SH-SY5Y (cell line): ENCODE data around the gene SDK1.

Experiments
- GATA2 ChIP-seq: IDR thresholded peaks from 2 replicates; pipeline ENCODE4 v1.6.1; 2011; ENCODE audit warnings: mild to moderate bottlenecking, low read depth, low read length
- GATA3 ChIP-seq: IDR thresholded peaks from 2 replicates; pipeline ENCODE4 v1.6.1; 2011; ENCODE audit warnings: low read depth, mild to moderate bottlenecking, low read length, moderate library complexity

The SDK1 gene

DNA sequence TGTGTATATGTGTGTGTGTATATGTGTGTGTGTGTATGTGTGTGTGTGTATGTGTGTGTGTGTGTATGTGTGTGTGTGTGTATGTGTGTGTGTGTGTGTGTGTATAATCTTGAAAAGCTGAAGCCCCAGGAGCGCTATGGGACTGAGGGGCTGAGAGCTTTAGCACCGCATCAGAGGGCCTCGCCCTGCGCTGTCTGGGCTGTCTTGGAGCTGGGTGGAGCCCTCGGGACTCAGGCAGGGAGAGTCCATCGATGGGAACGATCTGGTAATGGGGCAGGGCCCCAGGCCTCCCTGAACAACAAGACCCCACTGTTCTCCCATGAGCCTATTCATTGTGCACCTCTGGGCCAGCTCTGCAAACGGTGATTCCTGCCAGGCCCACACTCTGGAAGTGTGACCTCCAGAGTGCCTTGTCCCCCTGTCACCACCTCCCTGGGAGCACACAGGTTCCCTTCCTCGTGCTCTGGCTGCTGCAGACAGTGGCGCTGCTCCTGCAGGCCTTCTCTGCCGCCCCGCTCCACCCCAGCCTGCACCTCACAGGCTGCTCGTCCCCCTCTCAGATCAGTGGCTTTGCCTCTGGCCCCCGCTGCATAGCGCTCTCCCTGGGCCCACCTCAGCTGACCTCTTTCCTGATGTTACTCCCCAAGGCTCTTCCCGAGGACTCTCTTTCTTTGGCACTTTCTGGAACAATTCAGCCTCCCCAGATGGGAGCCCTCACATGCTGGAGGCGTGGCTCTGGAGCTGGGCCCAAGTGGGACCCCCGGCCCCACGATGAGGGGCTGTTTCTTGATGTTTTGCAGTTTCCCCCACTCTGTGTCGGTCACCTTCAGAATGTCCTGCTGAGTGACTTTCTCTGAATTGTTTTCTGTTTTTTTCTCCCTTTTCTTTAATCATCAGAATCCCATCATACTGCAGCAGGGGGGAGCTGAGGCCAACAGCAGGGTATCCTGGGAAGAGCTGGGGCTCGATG lies 838.9 kb downstream of the SDK1 start:
- no peak for TF ChIP-seq GATA3
- no peak for TF ChIP-seq GATA2

DNA sequence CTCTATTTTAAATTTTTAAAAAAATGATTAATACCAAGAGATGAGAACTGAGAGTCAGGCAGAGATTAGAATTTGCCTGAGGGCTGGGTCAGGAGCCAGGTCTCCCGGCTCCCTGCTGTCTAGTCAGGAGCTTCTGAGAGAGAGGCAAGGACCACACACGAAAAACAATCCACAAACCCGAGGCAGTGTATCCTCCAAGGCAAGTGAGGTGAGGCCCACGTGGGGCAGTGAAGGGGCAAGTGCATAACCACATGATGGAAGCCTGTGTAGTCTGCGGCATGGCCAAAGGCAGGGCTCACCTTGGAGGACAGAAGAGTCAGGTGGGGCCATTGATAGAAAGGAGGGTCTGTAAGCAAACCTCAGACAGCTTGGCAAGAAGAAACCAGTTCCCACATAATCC lies 839.9 kb downstream of the SDK1 start:
- TF ChIP-seq GATA2 = no peak
- TF ChIP-seq GATA3 = no peak

DNA sequence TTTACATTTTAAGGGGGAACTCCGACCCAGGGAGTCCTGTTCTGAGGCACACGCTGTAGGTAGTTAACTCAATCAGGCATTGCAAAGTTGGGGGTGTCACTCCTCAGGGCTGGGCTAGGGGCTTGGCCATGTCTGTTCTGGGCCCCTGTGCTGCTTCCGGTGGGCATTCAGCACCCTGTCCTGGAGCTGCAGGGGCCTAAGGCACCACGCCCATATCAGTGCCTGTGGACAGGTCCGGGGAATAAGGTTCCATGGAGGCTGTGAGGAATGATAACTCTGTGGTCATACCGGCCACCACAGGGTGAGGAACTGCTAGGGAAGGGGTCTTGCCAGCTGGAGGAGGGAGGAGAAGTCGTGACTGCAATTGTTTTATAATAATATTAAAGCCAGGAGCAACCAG lies 842.0 kb downstream of the SDK1 start:
- TF ChIP-seq GATA3 (no peak), GATA2 (no peak)

DNA sequence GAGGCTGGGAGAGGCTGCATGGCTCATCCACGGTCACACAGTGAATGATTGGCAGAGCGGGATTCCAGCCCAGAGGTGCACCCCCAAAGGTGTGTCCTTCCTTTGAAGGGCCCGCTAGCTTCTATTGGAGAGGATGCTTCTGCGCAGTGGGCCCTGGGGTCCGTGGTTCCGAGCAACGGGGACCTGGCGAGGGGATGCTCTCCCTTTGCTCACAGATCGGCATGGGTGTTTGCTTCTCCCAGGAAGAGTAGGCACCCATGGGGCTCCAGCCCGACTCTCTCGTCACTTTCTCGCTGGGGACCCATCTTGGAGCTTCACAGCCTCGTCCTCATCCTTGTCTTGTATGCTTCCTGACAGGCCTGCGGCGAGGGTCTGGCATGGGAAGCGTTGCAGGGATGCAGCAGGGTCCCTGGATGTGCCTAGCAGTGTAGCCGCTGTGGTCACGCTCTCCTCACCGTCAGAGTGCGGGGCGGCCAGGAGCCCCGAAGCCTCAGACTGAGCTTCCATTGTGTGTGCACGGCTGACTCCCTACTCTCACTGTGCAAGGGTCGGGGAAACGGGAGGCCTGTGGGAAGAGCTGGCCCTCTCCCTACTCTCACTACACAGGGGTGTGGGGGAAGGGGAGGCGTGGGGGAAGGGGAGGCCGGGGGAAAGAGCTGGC lies 842.6 kb downstream of the SDK1 start:
- TF ChIP-seq GATA3 = no peak
- TF ChIP-seq GATA2 = no peak

DNA sequence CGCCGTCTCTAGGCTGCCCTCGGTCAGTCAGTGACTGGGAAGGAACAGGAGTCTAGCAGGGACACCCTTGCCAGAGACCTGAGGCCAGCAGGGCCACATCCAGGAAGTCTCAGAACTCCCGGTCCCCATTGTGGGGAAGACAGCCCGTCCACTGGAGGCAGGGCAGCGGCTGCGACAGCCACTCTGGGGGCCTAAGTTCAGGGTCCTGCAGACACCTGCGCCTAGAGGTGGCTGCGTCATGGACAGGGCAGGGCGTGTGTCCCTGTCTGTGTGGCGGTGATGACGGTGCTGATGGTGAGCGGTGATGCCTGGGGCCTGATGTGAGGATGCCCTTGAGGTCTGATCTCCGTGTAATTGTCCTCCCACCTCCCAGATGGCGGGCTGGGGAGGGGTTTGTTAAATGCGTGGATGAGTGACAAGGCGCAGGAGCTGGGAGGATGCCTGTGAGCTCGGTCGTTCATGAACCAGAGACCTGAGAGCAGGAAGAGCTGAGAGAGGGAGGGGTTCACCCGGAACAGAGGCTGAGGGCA lies 843.2 kb downstream of the SDK1 start:
- no peak for TF ChIP-seq GATA2
- TF ChIP-seq GATA3 = no peak

DNA sequence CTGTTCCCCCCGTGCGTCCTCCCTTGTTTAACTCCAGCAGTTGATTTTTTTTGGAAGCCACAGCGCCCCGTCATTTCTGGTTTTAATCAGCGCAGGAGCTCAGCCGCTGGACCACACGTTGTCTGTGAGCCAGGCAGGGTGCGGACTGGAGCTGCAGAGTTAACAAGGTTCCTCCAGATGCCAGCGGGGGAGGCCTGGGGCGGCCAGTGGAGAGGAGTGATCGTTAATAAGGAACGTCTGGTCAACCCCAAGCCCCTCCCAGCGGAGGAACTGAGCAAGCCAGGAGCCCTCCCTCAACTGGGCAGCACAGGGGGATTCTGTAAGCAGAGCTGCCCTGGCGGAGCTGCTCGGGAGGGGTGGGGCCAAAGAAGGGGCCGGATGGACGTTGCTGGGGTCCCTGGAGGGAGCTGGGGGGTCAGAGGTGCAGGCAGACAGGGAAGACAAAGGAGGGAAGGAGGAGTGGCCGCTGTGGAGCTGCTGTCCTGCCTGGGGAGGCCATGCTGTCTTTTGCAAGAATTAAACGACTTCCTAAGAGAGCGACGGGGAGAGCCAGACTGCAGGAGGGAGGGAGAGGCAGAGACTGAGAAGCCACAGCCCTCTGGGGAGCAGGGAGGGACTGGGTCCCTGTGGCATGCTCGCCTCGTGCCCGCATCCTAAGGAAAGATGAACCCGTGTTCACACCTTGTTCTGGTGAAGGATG lies 843.9 kb downstream of the SDK1 start:
- no peak for TF ChIP-seq GATA3
- peak; percentile 28; the same call in 1 of the 2 replicates for TF ChIP-seq GATA2

DNA sequence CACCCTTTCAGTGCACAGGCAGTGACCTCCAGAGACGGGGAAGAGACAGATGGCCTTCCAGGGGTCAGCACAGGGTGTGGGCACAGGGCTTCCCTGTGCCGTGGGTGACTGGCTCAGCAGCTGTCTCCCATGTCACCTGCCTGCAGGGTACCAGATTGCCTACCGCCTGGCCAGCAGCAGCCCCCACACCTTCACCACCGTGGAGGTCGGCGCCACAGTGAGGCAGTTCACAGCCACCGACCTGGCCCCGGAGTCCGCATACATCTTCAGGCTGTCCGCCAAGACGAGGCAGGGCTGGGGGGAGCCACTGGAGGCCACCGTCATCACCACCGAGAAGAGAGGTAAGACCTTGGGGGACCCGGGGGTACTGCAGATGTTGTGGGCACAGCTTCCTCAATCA lies 844.5 kb downstream of the SDK1 start:
- TF ChIP-seq GATA2 = no peak
- no peak for TF ChIP-seq GATA3

DNA sequence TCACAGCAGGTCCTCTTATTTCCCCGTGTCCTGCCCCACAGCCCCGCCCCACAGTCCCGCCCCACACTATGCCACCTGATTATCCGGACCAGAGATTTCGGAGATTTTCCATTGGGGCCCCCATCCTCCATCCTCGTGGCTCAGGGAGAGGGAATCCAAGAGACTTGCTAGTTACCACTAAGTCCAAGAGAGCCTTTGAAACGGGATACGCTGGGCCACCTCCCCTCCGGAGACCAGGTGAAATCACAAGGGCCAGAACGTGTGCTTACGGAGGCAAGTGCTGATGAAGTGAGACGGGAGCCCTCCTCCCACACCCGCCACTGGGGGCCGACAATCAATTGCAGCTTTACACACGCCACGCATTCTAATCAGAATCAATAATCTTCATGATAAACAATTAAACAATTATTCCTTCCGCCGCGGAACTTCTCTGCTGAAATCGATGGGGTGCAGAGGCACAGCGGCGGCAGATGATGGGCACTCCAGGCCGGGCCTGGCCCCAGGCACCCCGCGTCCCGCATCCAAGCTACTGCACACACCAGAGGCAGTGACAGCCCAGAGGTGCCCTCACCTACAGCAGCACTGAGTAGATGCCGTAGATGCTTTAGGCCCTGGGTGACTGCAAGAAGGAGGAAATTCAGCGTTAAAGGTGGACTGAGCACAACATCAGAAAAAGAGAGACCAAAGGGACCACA lies 847.0 kb downstream of the SDK1 start:
- TF ChIP-seq GATA3 (no peak), GATA2 (no peak)

DNA sequence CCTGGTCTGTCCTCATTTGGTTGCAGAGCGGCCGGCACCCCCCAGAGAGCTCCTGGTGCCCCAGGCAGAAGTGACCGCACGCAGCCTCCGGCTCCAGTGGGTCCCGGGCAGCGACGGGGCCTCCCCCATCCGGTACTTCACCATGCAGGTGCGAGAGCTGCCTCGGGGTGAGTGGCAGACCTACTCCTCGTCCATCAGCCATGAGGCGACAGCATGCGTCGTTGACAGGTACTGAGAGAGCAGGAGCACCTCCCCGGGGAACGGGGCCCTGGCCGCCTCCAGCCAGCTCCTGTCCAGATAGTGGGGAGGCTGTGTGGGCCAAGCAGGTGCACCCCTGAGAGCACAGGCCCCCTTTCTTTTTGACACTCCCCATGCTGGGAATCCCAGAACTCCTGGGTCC lies 848.2 kb downstream of the SDK1 start:
- TF ChIP-seq GATA3 (no peak), GATA2 (no peak)

DNA sequence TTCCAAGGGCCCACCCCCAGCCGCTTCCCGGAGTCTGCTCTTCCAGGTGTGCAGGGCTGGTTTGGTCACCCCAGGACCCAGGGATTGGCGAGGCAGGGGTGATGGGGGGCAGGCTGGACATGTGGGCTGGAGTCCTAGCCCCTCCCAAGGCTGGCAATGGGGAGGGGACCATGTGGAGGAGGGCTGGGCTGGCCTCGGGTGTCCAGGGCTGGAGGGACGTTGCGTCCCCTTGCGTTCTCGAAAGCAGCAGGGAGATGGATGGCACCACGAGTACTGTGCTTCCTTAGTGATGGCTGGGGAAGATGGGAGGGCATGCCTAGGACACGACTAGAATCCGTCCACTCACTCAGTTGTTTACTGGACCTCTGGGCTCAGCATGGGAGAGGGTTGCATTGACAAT lies 848.6 kb downstream of the SDK1 start:
- TF ChIP-seq GATA3 (no peak), GATA2 (no peak)

DNA sequence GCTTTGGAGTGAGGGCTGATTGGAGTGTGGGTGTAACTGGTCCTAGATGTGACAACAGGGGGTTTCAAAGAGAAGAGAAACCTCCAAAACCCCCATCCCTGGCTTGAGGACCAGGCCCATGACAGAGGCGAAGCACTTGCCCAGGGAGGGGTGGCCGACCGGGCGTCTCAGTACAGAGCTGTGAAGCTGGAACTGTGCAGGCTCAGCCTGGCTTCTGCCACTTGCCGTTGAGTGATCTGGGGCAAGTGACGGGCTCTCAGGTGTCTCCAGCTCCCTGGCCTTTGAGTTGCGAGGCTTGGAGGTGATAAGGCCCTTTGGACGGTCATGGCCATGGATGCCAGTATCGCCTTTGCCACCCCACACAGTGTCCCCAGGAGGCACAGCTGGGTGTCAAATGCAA lies 849.7 kb downstream of the SDK1 start:
- TF ChIP-seq GATA2 (no peak), GATA3 (no peak)

DNA sequence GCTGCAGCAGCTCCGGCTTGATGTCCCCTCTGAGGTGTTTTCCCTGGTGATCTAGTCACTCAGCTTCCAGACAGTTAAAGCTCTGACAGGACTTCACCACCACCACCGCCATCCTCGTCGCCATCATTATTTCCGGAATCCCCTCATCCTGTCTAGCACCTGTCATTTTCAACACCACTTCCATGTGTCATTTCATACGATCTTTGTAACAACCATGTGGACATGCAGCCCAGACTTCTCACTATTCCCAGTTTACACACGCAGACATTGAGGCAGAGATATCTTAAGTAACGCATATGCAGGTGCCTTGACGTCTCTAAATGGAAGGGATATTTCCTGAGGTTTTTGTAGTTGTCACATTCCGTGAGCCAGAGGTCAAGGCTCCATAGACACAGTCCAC lies 850.5 kb downstream of the SDK1 start:
- TF ChIP-seq GATA3 = no peak
- TF ChIP-seq GATA2 = no peak

DNA sequence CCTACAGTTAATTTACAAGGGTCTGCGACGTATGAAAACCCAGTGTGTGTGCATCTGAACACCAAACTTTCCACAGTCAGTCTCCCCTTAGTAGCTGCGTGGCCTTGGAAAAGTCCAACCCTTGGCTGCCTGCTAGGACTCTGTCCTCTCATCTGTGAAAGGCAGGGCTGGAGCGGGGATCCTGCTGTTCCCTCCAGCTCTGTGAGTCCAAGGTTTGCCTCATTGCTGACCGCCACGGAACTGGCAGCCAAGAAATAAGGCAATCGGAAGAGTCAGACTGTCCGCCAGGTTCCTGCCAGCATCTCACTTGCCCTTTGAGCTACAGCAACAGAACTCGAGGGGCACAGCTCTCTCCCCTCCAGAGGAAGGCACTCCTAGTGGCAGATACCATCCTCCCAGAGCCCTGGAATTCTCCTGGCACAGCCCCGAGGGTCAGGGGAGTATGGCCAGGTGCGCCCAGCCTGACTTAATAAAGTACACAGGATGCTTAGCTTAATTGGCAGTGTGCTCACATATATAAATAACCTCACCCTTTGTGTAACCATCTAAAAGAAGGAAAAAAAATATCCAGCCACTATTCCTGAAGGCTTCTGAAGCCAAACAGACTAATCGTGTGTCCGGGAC lies 851.0 kb downstream of the SDK1 start:
- no peak for TF ChIP-seq GATA3
- no peak for TF ChIP-seq GATA2

DNA sequence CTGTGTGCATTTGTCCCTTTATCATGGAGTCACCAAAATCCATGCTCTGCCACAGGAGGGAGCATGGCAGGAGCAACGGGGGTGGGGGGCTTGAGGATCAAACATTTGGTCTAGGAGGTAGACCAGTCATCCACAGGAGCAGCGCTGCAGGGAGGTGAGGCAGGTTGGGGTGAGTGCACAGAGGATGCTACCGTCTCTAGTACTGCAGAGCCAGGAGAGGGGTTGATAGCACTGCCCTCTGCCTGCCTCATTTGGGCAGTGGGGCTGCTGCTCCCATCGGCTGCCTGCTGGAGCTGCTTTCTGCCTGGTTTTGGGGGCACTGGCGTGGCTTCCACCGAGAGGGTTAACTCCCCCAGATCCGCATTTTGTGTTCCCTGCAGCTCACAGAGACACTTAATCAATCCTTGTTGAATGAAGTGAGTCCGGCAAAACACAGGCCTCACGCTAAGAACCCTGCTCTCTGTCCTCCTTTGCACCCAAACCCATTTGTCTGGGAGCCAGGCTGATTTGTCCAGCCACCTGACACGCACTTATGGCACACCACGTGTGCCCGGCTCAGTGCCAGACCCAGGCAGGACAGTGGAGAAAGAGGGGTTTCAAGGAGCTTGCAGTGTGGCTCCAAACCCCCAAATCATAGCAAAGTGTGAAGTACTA lies 854.0 kb downstream of the SDK1 start:
- no peak for TF ChIP-seq GATA2
- no peak for TF ChIP-seq GATA3
